ENCODE results near the gene SYCN. TPM values are rescaled to one million over a fixed set of nuclear protein-coding genes. Genes with fewer than 3 reads are reported as not detected.

Gene SYCN
- total and polyA plus RNA-seq, 2 of the 8 experiments (the other 6 are each of a cell fraction or from before 2014, with no cell fraction given), result not detected

DNA sequence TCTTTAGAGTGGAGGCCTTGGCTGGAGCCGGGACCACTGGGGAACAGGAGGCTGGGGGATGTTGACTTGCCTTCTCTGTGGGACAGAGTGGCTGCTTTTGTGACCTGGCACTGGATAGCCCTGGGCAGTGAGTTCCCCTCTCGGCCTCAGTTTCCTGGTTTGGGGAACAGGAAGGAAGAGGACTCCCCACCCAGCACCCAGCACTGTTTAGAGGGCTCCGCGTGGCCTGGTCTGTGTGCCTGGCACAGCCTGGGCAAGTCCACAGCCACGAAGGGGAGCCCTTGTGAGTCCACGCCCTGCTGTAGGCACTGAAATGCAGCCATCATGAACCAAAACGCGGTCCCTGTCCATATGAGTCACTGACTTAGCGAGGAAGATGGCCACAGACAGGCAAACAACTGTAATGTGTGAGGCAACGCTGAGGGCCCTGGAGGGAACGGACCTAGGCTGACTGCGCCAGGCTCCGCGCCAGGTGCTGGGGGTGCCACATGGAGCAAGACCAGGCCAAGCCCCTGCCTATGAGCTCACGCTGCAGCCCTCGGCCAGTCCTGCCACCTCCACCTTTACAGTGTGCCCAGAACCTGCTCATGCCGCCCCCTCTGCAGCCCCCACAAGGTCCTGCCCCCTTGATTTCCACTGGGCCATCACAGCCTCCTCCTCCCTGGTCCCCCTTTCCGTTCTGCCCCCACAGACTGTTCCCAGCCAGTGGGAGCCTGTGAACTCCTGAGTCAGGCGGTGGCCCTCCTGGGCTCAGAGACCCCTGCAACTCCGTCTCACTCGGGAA, 43.0 kb downstream of the SYCN start:
- H3K23me2 ChIP-seq (ENCODE audit: low read depth, low read length), result peaks cover 3% of the 10 kb centered on the region; the same call in 1 of the 2 replicates
- peak overlapping the region; percentile 75; the same call in 1 of the 2 replicates for H2AK5ac ChIP-seq (ENCODE audit: low read depth, low read length)
- H3K36me3 ChIP-seq (ENCODE audit: control insufficient read depth in 2 of 4, insufficient read depth in 4 of 4, low read length in 3 of 4), result no peaks in the 10 kb centered on the region; a peak in 2 of 8 replicates
- CTCF ChIA-PET (ENCODE audit: partially characterized antibody), result no interaction called here
- H3K27me3 ChIP-seq (replicated peaks in 1 of 4; ENCODE audit: control insufficient read depth in 3 of 4, extremely low read depth in 1 of 4, insufficient read depth in 3 of 4, low read length in 3 of 4), result peaks cover 0 to 1% (median 0%) of the 10 kb centered on the region in 4 experiments; a peak in 1 of 7 replicates
- 88% methylated on average over 21 of the region's 21 CpGs; no CpG with 5 or more reads in 1 of the 2 experiments for WGBS, 2 experiments (ENCODE audit: extremely low coverage in 1 of 2, insufficient coverage in 1 of 2, insufficient read length in 1 of 2, insufficient replicate concordance in 2 of 2, low coverage in 1 of 2, low lambda C conversion rate in 2 of 2, missing lambda C conversion rate in 1 of 2)
- H2BK12ac ChIP-seq (ENCODE audit: low read depth, low read length), result no peak overlapping the region
- H3K18ac ChIP-seq (ENCODE audit: extremely low read depth, low read length), result no peak overlapping the region; the same call in 1 of the 2 replicates
- H3K4ac ChIP-seq (replicated peaks; ENCODE audit: insufficient read length, low read depth, low read length), result no peak overlapping the region
- peaks cover 31% of the 10 kb centered on the region for H3K79me1 ChIP-seq (ENCODE audit: low read depth, low read length)
- no peak overlapping the region for H2BK15ac ChIP-seq (ENCODE audit: low read length)
- DNase-seq (ENCODE audit: low read depth in 1 of 2, low spot score in 2 of 2) (no peak), FAIRE-seq (no peak)
- H4K5ac ChIP-seq (ENCODE audit: insufficient read length, low read depth, low read length), result no peak overlapping the region
- H3K9ac ChIP-seq (replicated peaks in 1 of 4; ENCODE audit: extremely low read depth in 1 of 4, low read depth in 3 of 4, low read length in 3 of 4), result no peak overlapping the region
- H3K9me3 ChIP-seq (ENCODE audit: insufficient read depth in 2 of 2, low read depth in 1 of 2, low read length in 1 of 2), result no peaks in the 10 kb centered on the region
- no peak overlapping the region for H3K14ac ChIP-seq (ENCODE audit: insufficient read length)
- peaks cover 0 to 15% (median 6%) of the 10 kb centered on the region in 4 experiments; a peak in 6 of 7 replicates for H3K4me1 ChIP-seq (replicated peaks in 1 of 4; ENCODE audit: control insufficient read depth in 3 of 4, insufficient read depth in 4 of 4, low read length in 3 of 4)
- peak overlapping the region; percentile 73 for H2BK5ac ChIP-seq (ENCODE audit: low read depth, low read length)
- POLR2A ChIA-PET (ENCODE audit: partially characterized antibody), result interaction anchor here (1.9 kb wide), 1 partner anchor 35 kb away, joined by 4 read pairs; the partner anchor contains the start of gene PAK4
- no peak overlapping the region for H3K23ac ChIP-seq (ENCODE audit: insufficient read length)
- no peak overlapping the region for H3K56ac ChIP-seq (replicated peaks; ENCODE audit: insufficient read length, low read depth, low read length)
- no peak overlapping the region for H2BK120ac ChIP-seq (replicated peaks; ENCODE audit: low read depth, low read length)
- H4K91ac ChIP-seq (replicated peaks; ENCODE audit: insufficient read length, low read length), result no peak overlapping the region
- no peak overlapping the region for H3K4me3 ChIP-seq (ENCODE audit: extremely low read depth in 1 of 4, insufficient read depth in 2 of 4, low read depth in 3 of 4, low read length in 4 of 4)
- peaks cover 0 to 42% of the 10 kb centered on the region in 2 experiments; a peak in 1 of 4 replicates for H3K79me2 ChIP-seq (ENCODE audit: control insufficient read depth in 1 of 2, insufficient read depth in 2 of 2, low read length in 2 of 2)
- H2BK20ac ChIP-seq (ENCODE audit: low read length), result no peak overlapping the region
- no peak overlapping the region for H2AFZ ChIP-seq (ENCODE audit: low read length)
- H4K8ac ChIP-seq (ENCODE audit: extremely low read depth, insufficient read depth, low read length), result no peak overlapping the region
- no peak overlapping the region for H3K27ac ChIP-seq (ENCODE audit: low read depth, low read length)
- peaks cover 13 to 38% of the 10 kb centered on the region in 2 experiments for H4K20me1 ChIP-seq (replicated peaks in 1 of 2; ENCODE audit: control insufficient read depth in 1 of 2, insufficient read depth in 2 of 2, low read length in 2 of 2)
- TF ChIP-seq KDM5A (IDR thresholded peaks at IDR 0.05; ENCODE audit: low read length) (no peak), CBX5 (IDR thresholded peaks at IDR 0.05; ENCODE audit: low read depth, low read length) (no peak), SP4 (IDR thresholded peaks at IDR 0.05; ENCODE audit: low read length) (no peak)
- no peak overlapping the region for H3K4me2 ChIP-seq (ENCODE audit: insufficient read depth in 1 of 2, low read depth in 2 of 2, low read length in 2 of 2)

Data from H1 (cell line).